Measurements from ENCODE around the gene MFAP4. TPM values are rescaled to one million over a fixed set of nuclear protein-coding genes. Genes with fewer than 3 reads are reported as not detected.

MFAP4 gene
- total RNA-seq, 1 experiment from 2014 or later, result 0.52 TPM

GRCh38 chr17:19365499-19365817 lies 21.5 kb downstream of the MFAP4 start:
- intact Hi-C loops (cut with micrococcal nuclease), result no loop called here
- Histone ChIP-seq H3K9ac (ENCODE audit: low read length) (no peak overlapping the region), H3K4me1 (ENCODE audit: control insufficient read depth in 1 of 2, insufficient read depth in 2 of 2, low read length in 2 of 2) (peaks cover 12 to 48% of the 10 kb centered on the region in 2 experiments), H3K9me2 (ENCODE audit: insufficient read depth) (no peaks in the 10 kb centered on the region), H3K27ac (ENCODE audit: low read depth, low read length) (no peak overlapping the region), H3K79me2 (ENCODE audit: insufficient read depth, low read length) (0 out of 2 replicates have a peak, but pooled peaks cover 12% of the 10 kb centered on the region), H4K20me1 (ENCODE audit: insufficient read depth) (no peaks in the 10 kb centered on the region), H3K9me3 (ENCODE audit: control insufficient read depth in 1 of 2, insufficient read depth in 1 of 2, low read depth in 1 of 2, low read length in 2 of 2) (no peaks in the 10 kb centered on the region), H2AFZ (ENCODE audit: low read depth, low read length, poor library complexity, severe bottlenecking) (no peak overlapping the region), H3K27me3 (ENCODE audit: insufficient read depth, low read length) (no peaks in the 10 kb centered on the region), H3K4me2 (ENCODE audit: low read length) (no peak overlapping the region), H3K4me3 (replicated peaks in 1 of 2; ENCODE audit: low read depth in 1 of 2, low read length in 2 of 2) (no peak overlapping the region), H3K36me3 (ENCODE audit: control insufficient read depth in 1 of 2, insufficient read depth in 2 of 2, low read length in 2 of 2) (no peaks in the 10 kb centered on the region)
- DNase-seq (ENCODE audit: low read depth, low spot score), result no peak
- ATAC-seq, result no peak
- TF ChIP-seq RAD21 (IDR thresholded peaks at IDR 0.05; ENCODE audit: low read depth) (no peak), JUND (IDR thresholded peaks at IDR 0.05) (no peak), FOSL1 (IDR thresholded peaks at IDR 0.05; ENCODE audit: low read depth) (no peak), CTCF (IDR thresholded peaks at IDR 0.05 in 2 of 3, conservative IDR thresholded peaks at IDR 0.05 in 1 of 3; ENCODE audit: borderline replicate concordance in 1 of 3, insufficient read depth in 1 of 3, low read depth in 2 of 3, low read length in 2 of 3) (no peak)
- TF ChIP-seq, protein P1, sequence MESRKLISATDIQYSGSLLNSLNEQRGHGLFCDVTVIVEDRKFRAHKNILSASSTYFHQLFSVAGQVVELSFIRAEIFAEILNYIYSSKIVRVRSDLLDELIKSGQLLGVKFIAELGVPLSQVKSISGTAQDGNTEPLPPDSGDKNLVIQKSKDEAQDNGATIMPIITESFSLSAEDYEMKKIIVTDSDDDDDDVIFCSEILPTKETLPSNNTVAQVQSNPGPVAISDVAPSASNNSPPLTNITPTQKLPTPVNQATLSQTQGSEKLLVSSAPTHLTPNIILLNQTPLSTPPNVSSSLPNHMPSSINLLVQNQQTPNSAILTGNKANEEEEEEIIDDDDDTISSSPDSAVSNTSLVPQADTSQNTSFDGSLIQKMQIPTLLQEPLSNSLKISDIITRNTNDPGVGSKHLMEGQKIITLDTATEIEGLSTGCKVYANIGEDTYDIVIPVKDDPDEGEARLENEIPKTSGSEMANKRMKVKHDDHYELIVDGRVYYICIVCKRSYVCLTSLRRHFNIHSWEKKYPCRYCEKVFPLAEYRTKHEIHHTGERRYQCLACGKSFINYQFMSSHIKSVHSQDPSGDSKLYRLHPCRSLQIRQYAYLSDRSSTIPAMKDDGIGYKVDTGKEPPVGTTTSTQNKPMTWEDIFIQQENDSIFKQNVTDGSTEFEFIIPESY (IDR thresholded peaks at IDR 0.05; ENCODE audit: extremely low read depth, insufficient replicate concordance, low read length), result no peak
- TF ChIP-seq, protein P2, sequence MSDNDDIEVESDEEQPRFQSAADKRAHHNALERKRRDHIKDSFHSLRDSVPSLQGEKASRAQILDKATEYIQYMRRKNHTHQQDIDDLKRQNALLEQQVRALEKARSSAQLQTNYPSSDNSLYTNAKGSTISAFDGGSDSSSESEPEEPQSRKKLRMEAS (IDR thresholded peaks at IDR 0.05), result no peak
- RAD21 ChIA-PET (ENCODE audit: low non-redundant PET in 1 of 2, low total read pairs in 2 of 2, uncharacterized antibody in 2 of 2, unreplicated experiment in 2 of 2), result no interaction called here
- no TSS peak for BruUV-seq (replicated peaks)
- CTCF ChIA-PET, result interaction anchor here (0.6 to 5.1 kb wide), 7 partner anchors 13 to 401 kb away, joined by 3 to 69 read pairs (median 4); partner anchors contain the start of gene MAPK7
- POLR2A ChIA-PET, result interaction anchor here (0.8 to 1.0 kb wide), 2 partner anchors 12 to 112 kb away, joined by 3 to 5 read pairs; partner anchors contain the start of gene MAPK7
